K562 (cell line): ENCODE measurements around the gene TTC23L. TPM values are rescaled to one million over a fixed set of nuclear protein-coding genes. Genes with fewer than 3 reads are reported as not detected.

Experiments
- C11orf30 ChIP-seq: fragments of 450-650 bp; IDR thresholded peaks from 2 replicates; pipeline ENCODE4 v1.6.1; 2016; ENCODE audit warnings: low read depth, mild to moderate bottlenecking
- CBX1 ChIP-seq: sonication (generic); IDR thresholded peaks from 2 replicates; pipeline ENCODE4 v1.6.1; 2016; ENCODE audit warnings: antibody characterized with exemption, low read depth, mild to moderate bottlenecking
- E4F1 ChIP-seq: fragments of 250-450 bp; sonication (Bioruptor Pico); IDR thresholded peaks from 2 replicates; pipeline ENCODE4 v1.5.0; 2021; ENCODE audit warnings: mild to moderate bottlenecking, borderline replicate concordance
- HEY1 ChIP-seq: fragments of 250-450 bp; sonication (Bioruptor Pico); IDR thresholded peaks from 2 replicates; pipeline ENCODE4 v1.5.0; 2020; ENCODE audit warnings: mild to moderate bottlenecking, moderate library complexity, borderline replicate concordance
- HLTF ChIP-seq: fragments of 450-650 bp; IDR thresholded peaks from 2 replicates; pipeline ENCODE4 v1.6.1; 2016
- MAFK ChIP-seq: IDR thresholded peaks from 2 replicates; pipeline ENCODE4 v1.6.1; 2011; ENCODE audit warnings: low read length, improper control_type of control experiment
- PHB2 ChIP-seq: fragments of 450-650 bp; IDR thresholded peaks from 2 replicates; pipeline ENCODE4 v1.6.1; 2017; ENCODE audit warnings: low read depth
- SIRT6 ChIP-seq: IDR thresholded peaks from one replicate; pipeline ENCODE4 v1.6.1; 2012; ENCODE audit warnings: low read depth, mild to moderate bottlenecking, control low read depth, inconsistent platforms, low read length, moderate library complexity
- SP2 ChIP-seq: IDR thresholded peaks from 2 replicates; pipeline ENCODE4 v1.6.1; 2011; ENCODE audit warnings: mild to moderate bottlenecking, low read depth, low read length, moderate library complexity; ENCODE audit not compliant: poor library complexity, severe bottlenecking; ENCODE audit errors: extremely low read depth
- SPI1 ChIP-seq: IDR thresholded peaks from 2 replicates; pipeline ENCODE4 v1.6.1; 2011; ENCODE audit warnings: low read depth, low read length, control low read depth, borderline replicate concordance
- TAF15 ChIP-seq: fragments of 200-400 bp; formaldehyde crosslinking; IDR thresholded peaks from 2 replicates; pipeline ENCODE4 v1.6.1; 2017; ENCODE audit warnings: mild to moderate bottlenecking, low read depth, low read length, moderate library complexity
- TRIM25 ChIP-seq: fragments of 450-650 bp; IDR thresholded peaks from 2 replicates; pipeline ENCODE4 v1.7.0; 2016; ENCODE audit warnings: borderline replicate concordance
- U2AF1 ChIP-seq: fragments of 200-400 bp; formaldehyde crosslinking; optimal IDR thresholded peaks from 2 replicates; pipeline ENCODE3; 2017; ENCODE audit warnings: mild to moderate bottlenecking, low read depth, low read length, moderate library complexity
- ZNF445 ChIP-seq: fragments of 250-450 bp; sonication (Bioruptor Pico); IDR thresholded peaks from 2 replicates; pipeline ENCODE4 v1.4.0; 2020; ENCODE audit warnings: low read depth, mild to moderate bottlenecking, moderate library complexity
- polyA plus RNA-seq, 8 experiments: library from polyadenylated mRNA; depleted of rRNA in 4 of 8; stranded (reverse) in 5 of 8; unstranded in 3 of 8; fragments of >200 nt; fragmentation: Nextera tagmentation in 2 of 8; fragmentation: Illumina TruSeq in 1 of 8; extraction: Ambion mirVana in 2 of 8; extraction: Trizol in 1 of 8; gene quantifications; 2 replicates each; pipeline versions ENCODE4 v1.2.1 to v1.2.3, GENCODE V29; 2011 to 2014; ENCODE audit warnings: inconsistent platforms in 1 of 8, missing spikeins in 1 of 8
- total RNA-seq, 7 experiments: library from RNA; depleted of rRNA in 6 of 7; stranded (reverse); fragments of >200 nt in 6 of 7; fragmentation: Illumina TruSeq in 2 of 7; extraction: Trizol in 2 of 7; gene quantifications; 2 replicates each; pipeline versions ENCODE4 v1.2.1 to v1.2.3, GENCODE V29; 2011 to 2021; ENCODE audit warnings: low replicate concordance in 1 of 7
- TF ChIP-seq, protein P1 (sequence below): fragments of 250-450 bp; sonication (Bioruptor Pico); IDR thresholded peaks from 2 replicates; pipeline ENCODE4 v1.5.1; 2021; ENCODE audit warnings: mild to moderate bottlenecking
- TF ChIP-seq, protein P2 (sequence below): sonication (generic); formaldehyde crosslinking; IDR thresholded peaks from 2 replicates; pipeline ENCODE4 v1.8.0; 2022; ENCODE audit warnings: missing genetic modification reagents, mild to moderate bottlenecking, borderline replicate concordance
- TF ChIP-seq, protein P3 (sequence below): sonication (generic); formaldehyde crosslinking; IDR thresholded peaks from 2 replicates; pipeline ENCODE4 v1.8.0; 2022; ENCODE audit warnings: mild to moderate bottlenecking, missing genetic modification reagents, borderline replicate concordance

TTC23L gene
- total and polyA plus RNA-seq, 9 of the 15 experiments (the other 6 are each of a cell fraction or from before 2014, with no cell fraction given), result 0.03 to 0.32 (median 0.14) TPM; not detected in 2

DNA sequence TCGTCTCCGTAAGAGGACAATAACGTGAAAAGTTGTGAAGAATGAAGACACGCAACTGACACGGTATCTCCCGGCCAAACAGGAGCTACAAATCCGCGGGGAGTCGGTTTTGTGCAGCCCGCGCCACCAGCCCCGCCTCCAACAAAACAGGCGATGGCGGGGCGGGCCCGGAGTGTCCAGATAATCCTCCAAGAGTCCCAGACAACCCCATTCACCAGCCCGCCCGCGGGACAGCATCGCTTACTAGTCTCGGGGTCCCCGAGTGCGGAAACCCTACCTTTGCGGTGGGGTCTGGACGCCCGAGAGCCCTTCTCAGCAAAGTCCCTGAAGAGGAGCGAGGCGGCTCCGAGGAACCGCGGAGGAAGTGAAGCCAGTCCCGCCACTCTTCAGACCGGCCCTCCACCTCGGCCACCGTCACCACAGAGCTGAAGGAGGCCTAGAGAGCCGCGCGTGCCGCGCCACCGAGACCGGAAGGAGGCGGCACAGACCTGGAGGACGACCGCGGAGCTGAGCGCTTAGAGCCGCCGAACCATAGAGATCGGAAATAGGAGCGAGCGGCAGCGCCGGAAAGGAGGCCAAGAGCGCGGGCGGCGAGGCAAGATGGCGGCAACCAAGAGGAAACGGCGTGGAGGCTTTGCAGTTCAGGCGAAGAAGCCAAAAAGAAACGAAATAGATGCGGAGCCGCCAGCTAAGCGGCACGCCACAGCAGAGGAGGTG, 76.3 kb downstream of the TTC23L start, which contains the start of the genes BRIX1 and RAD1 (continued):
- TF ChIP-seq, protein P1, sequence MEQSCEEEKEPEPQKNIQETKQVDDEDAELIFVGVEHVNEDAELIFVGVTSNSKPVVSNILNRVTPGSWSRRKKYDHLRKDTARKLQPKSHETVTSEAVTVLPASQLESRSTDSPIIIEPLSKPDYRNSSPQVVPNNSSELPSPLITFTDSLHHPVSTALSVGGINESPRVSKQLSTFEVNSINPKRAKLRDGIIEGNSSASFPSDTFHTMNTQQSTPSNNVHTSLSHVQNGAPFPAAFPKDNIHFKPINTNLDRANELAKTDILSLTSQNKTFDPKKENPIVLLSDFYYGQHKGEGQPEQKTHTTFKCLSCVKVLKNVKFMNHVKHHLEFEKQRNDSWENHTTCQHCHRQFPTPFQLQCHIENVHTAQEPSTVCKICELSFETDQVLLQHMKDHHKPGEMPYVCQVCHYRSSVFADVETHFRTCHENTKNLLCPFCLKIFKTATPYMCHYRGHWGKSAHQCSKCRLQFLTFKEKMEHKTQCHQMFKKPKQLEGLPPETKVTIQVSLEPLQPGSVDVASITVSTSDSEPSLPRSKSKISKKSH (CRISPR knock-in tag), result no peak
- TF ChIP-seq, protein P2, sequence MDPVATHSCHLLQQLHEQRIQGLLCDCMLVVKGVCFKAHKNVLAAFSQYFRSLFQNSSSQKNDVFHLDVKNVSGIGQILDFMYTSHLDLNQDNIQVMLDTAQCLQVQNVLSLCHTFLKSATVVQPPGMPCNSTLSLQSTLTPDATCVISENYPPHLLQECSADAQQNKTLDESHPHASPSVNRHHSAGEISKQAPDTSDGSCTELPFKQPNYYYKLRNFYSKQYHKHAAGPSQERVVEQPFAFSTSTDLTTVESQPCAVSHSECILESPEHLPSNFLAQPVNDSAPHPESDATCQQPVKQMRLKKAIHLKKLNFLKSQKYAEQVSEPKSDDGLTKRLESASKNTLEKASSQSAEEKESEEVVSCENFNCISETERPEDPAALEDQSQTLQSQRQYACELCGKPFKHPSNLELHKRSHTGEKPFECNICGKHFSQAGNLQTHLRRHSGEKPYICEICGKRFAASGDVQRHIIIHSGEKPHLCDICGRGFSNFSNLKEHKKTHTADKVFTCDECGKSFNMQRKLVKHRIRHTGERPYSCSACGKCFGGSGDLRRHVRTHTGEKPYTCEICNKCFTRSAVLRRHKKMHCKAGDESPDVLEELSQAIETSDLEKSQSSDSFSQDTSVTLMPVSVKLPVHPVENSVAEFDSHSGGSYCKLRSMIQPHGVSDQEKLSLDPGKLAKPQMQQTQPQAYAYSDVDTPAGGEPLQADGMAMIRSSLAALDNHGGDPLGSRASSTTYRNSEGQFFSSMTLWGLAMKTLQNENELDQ, result no peak
- TF ChIP-seq SPI1 (peak; percentile 78), E4F1 (CRISPR knock-in tag) (no peak), SP2 (peak; percentile 98), CBX1 (0 out of 2 replicates have a peak, but pooled peaks have one; percentile 78), MAFK (peak; percentile 17; the same call in 1 of the 2 replicates), TAF15 (no peak), TRIM25 (no peak), HLTF (no peak; the same call in 1 of the 2 replicates), SIRT6 (no peak), ZNF445 (CRISPR knock-in tag) (no peak), PHB2 (no peak), HEY1 (CRISPR knock-in tag) (0 out of 2 replicates have a peak, but pooled peaks have one; percentile 21), C11orf30 (peak; percentile 99), U2AF1 (peak; percentile 36)
- TF ChIP-seq, protein P3, sequence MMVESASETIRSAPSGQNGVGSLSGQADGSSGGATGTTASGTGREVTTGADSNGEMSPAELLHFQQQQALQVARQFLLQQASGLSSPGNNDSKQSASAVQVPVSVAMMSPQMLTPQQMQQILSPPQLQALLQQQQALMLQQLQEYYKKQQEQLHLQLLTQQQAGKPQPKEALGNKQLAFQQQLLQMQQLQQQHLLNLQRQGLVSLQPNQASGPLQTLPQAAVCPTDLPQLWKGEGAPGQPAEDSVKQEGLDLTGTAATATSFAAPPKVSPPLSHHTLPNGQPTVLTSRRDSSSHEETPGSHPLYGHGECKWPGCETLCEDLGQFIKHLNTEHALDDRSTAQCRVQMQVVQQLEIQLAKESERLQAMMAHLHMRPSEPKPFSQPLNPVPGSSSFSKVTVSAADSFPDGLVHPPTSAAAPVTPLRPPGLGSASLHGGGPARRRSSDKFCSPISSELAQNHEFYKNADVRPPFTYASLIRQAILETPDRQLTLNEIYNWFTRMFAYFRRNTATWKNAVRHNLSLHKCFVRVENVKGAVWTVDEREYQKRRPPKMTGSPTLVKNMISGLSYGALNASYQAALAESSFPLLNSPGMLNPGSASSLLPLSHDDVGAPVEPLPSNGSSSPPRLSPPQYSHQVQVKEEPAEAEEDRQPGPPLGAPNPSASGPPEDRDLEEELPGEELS (CRISPR knock-in tag), result no peak
